MCF 10A (cell line): ENCODE measurements around the gene MRPL36. TPM values are rescaled to one million over a fixed set of nuclear protein-coding genes. Genes with fewer than 3 reads are reported as not detected.

Experiments
- BruUV-seq: library from RNA; stranded (reverse); fragments of 400-500 nt; replicated peaks from 2 replicates; lab custom pipeline; 2021; lab: Mats Ljungman, UMichigan
- CTCF ChIA-PET: fragments of 300-600 bp; sonication (Branson Sonifier 250); formaldehyde crosslinking; extraction: SDS; loops from one replicate; lab custom pipeline; 2021; ENCODE audit warnings: antibody characterized with exemption, inconsistent platforms; lab: Yijun Ruan, JAX
- POLR2A ChIA-PET: fragments of 300-600, 350-650 bp; sonication (Branson Sonifier 250); formaldehyde crosslinking; extraction: SDS; loops from one replicate; lab custom pipeline; 2020; ENCODE audit warnings: antibody characterized with exemption, inconsistent platforms; lab: Yijun Ruan, JAX
- DNase-seq: peaks from one replicate; pipeline ENCODE4 v3.0.0-alpha.2; 2018; ENCODE audit not compliant: unreplicated experiment
- H3K27ac Mint-ChIP-seq: one replicate; pipeline ENCODE4 v1.8.0; 2022; ENCODE audit warnings: mild to moderate bottlenecking, low read depth, mixed read lengths; ENCODE audit not compliant: unreplicated experiment
- H3K27me3 Mint-ChIP-seq: one replicate; pipeline ENCODE4 v1.8.0; 2022; ENCODE audit warnings: mixed read lengths; ENCODE audit not compliant: insufficient read depth, unreplicated experiment
- H3K36me3 Mint-ChIP-seq: one replicate; pipeline ENCODE4 v1.8.0; 2022; ENCODE audit warnings: mild to moderate bottlenecking, moderate library complexity, mixed read lengths; ENCODE audit not compliant: insufficient read depth, unreplicated experiment
- H3K4me1 Mint-ChIP-seq: one replicate; pipeline ENCODE4 v1.8.0; 2022; ENCODE audit warnings: mixed read lengths; ENCODE audit not compliant: insufficient read depth, unreplicated experiment
- H3K4me3 Mint-ChIP-seq: one replicate; pipeline ENCODE4 v1.8.0; 2022; ENCODE audit warnings: mild to moderate bottlenecking, moderate library complexity, mixed read lengths; ENCODE audit not compliant: unreplicated experiment
- H3K9me3 Mint-ChIP-seq: one replicate; pipeline ENCODE4 v1.8.0; 2022; ENCODE audit warnings: mixed read lengths; ENCODE audit not compliant: unreplicated experiment
- CTCF ChIP-seq: fragments of 200-600 bp; IDR thresholded peaks from one replicate; pipeline ENCODE4 v1.8.0; 2022; ENCODE audit warnings: antibody characterized with exemption, mild to moderate bottlenecking; ENCODE audit not compliant: unreplicated experiment
- intact Hi-C: fragments of 100-400 bp; cut with micrococcal nuclease; formaldehyde crosslinking; loops from 2 replicates; pipeline ENCODE4 v1.14.1; 2022
- total RNA-seq: library from RNA; stranded (reverse); gene quantifications from 2 replicates; pipeline ENCODE4 v1.2.3, GENCODE V29; 2022

The MRPL36 gene
- total RNA-seq, 1 experiment from 2014 or later, result 101 TPM

GRCh38 chr5:1757511-1757910, 42.1 kb downstream of the MRPL36 start:
- no peak for TF ChIP-seq CTCF
- Mint-ChIP-seq H3K4me1 (no peaks in the 10 kb centered on the region), H3K27ac (no peak overlapping the region), H3K4me3 (no peak overlapping the region), H3K27me3 (peaks cover 25% of the 10 kb centered on the region), H3K36me3 (no peaks in the 10 kb centered on the region), H3K9me3 (peaks cover 7% of the 10 kb centered on the region)
- DNase-seq, result no peak
- POLR2A ChIA-PET, result no interaction called here
- intact Hi-C loops, result no loop called here
- CTCF ChIA-PET, result interaction anchor here (0.6 kb wide), 1 partner anchor 29 kb away, joined by 3 read pairs; no protein-coding TSS in a partner anchor
- BruUV-seq, result no TSS peak

GRCh38 chr5:1756481-1756880, 43.2 kb downstream of the MRPL36 start:
- Mint-ChIP-seq H3K27me3 (peaks cover 35% of the 10 kb centered on the region), H3K4me1 (no peaks in the 10 kb centered on the region), H3K9me3 (peaks cover 7% of the 10 kb centered on the region), H3K27ac (no peak overlapping the region), H3K4me3 (no peak overlapping the region), H3K36me3 (no peaks in the 10 kb centered on the region)
- no peak for TF ChIP-seq CTCF
- intact Hi-C loops, result no loop called here
- DNase-seq, result no peak
- ChIA-PET CTCF (no interaction called here), POLR2A (no interaction called here)
- no TSS peak for BruUV-seq

GRCh38 chr5:1755321-1755949, 44.2 kb downstream of the MRPL36 start:
- H3K9me3 Mint-ChIP-seq, result peaks cover 7% of the 10 kb centered on the region
- no TSS peak for BruUV-seq
- H3K4me3 Mint-ChIP-seq, result no peak overlapping the region
- ChIA-PET CTCF (interaction anchor here (0.6 kb wide), 1 partner anchor 324 kb away, joined by 4 read pairs; no protein-coding TSS in a partner anchor), POLR2A (no interaction called here)
- no peaks in the 10 kb centered on the region for H3K36me3 Mint-ChIP-seq
- no peak overlapping the region for H3K27ac Mint-ChIP-seq
- H3K4me1 Mint-ChIP-seq, result no peaks in the 10 kb centered on the region
- intact Hi-C loops, result no loop called here
- no peak for TF ChIP-seq CTCF
- no peak for DNase-seq
- peaks cover 40% of the 10 kb centered on the region for H3K27me3 Mint-ChIP-seq

GRCh38 chr5:1754531-1755220, 45.0 kb downstream of the MRPL36 start:
- no TSS peak for BruUV-seq
- H3K27ac Mint-ChIP-seq, result no peak overlapping the region
- TF ChIP-seq CTCF, result no peak

More at GRCh38 chr5:1754531-1755220, 45.0 kb downstream of the MRPL36 start:
- Mint-ChIP-seq H3K27me3 (peaks cover 40% of the 10 kb centered on the region), H3K4me3 (no peak overlapping the region), H3K9me3 (peaks cover 7% of the 10 kb centered on the region), H3K36me3 (no peaks in the 10 kb centered on the region), H3K4me1 (no peaks in the 10 kb centered on the region)
- no peak for DNase-seq
- CTCF ChIA-PET, result interaction anchor here (1.2 kb wide), 1 partner anchor 8 kb away, joined by 9 read pairs; no protein-coding TSS in a partner anchor
- intact Hi-C loops, result no loop called here
- POLR2A ChIA-PET, result no interaction called here
